ENCODE results near the gene ATOH7.
"Not testable (repeated sequence)": the region's sequence is repeated elsewhere in the genome, so short reads cannot be mapped to it uniquely, and the experiment has no call there.

The ATOH7 gene

DNA sequence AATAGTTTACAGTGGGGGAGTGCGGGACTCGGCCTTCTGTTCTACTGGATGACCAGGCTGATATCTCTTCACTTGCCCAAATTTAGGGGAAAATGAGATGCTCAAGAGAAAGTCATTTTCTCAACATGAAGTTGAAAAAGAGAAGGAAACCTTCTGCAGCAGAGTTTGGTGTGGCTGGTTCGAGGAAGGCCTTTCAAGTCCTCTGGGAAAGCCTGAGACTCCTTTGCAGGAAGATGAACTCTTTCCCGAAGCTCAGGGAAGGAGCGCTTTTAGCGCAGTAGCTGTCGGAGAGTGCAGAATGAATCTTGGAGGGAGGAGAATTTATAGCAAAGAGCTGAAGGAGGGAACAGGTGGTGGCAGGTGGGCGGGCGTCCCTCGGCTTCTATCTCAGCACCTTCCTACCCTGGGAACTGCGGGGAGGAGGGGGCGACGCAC is at the start of gene ATOH7:
Gene ATOH7 (minus strand): TSS at position 297 of the 435 bp plus-strand sequence. CDS start 436 bp downstream, outside the sequence.
- no peak for DNase-seq (ENCODE audit: low read depth)

DNA sequence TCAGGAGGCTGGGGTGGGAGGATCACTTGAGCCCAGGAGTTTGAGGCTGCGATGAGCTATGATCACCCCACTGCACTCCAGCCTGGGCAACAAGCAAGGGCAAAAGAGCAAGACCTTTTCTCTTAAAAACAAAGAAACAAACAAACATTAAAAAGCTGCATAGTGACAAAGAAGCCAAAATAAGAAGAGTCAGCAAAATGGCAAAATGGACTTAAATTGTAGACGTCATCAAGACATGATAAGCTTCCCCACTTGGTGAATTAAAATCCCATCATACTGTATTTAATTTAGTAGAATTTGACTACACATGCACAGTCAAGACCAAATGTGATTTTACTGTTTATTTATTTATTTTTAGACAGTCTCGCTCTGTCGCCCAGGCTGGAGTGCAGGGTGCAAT is 48.8 kb upstream of the ATOH7 start:
- no peak for DNase-seq (ENCODE audit: low read depth)

DNA sequence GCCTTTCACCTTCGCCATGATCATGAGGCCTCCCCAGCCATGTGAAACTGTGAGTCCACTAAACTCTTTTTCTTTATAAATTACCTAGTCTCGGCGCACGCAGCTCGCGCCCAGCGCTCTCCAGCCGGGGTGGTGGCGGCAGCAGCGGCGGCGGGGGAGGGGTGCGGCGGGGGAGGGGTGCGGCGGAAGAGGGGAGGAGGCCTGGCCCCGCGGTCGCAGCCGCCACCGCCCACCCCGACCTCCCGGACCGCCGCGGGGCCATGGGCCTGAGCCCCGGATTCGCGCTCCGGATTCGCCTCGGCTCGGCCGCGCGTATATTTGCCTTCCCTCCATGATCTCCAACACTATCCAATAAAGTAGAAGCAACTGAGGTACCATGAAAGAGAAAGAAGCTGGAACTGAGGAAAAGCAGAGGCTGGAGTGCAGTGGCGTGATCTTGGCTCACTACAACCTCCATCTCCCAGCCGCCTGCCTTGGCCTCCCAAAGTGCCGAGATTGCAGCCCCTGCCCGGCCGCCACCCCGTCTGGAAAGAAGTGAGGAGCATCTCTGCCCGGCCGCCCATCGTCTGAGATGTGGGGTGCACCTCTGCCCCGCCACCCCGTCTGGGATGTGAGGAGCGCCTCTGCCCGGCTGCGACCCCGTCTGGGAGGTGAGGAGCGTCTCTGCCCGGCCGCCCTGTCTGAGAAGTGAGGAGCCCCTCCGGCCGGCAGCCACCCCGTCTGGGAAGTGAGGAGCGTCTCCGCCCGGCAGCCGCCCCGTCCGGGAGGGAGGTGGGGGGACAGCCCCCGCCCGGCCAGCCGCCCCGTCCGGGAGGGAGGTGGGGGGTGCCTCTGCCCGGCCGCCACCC is 47.2 kb upstream of the ATOH7 start:
- DNase-seq (ENCODE audit: low read depth), result not testable (repeated sequence)

DNA sequence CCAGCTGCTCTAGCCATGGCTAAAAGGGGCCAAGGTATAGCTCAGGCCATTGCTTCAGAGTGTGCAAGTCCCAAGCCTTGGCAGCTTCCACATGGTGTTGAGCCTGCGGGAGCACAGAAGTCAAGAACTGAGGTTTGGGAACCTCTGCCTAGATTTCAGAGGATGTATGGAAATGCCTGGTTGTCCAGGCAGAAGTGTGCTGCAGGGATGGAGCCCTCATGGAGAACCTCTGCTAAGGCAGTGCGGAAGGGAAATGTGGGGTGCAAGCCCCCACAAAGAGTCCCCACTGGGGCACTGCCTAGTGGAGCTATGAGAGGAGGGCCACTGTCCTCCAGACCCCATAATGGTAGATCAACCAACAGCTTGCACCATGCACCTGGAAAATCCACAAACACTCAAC is 45.9 kb upstream of the ATOH7 start:
- not testable (repeated sequence) for DNase-seq (ENCODE audit: low read depth)

DNA sequence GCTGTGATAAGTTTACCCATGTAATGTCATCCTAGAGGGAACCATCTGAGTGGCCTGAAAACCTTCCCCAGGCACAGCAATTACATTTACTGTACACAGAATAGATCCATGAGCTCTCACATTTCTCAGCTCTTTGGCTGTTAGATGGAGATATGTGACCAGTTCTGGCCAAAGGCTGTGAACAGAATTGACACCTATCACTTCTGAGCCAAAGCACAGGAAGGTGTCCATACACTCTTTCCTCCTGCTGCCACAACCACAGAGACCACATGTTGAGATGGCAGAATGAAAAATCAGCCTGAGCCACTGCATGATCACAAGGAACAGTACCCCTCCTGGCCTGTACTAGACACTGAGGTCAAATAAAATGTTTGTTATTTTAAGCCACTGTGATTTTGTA is 44.3 kb upstream of the ATOH7 start:
- no peak for DNase-seq (ENCODE audit: low read depth)

DNA sequence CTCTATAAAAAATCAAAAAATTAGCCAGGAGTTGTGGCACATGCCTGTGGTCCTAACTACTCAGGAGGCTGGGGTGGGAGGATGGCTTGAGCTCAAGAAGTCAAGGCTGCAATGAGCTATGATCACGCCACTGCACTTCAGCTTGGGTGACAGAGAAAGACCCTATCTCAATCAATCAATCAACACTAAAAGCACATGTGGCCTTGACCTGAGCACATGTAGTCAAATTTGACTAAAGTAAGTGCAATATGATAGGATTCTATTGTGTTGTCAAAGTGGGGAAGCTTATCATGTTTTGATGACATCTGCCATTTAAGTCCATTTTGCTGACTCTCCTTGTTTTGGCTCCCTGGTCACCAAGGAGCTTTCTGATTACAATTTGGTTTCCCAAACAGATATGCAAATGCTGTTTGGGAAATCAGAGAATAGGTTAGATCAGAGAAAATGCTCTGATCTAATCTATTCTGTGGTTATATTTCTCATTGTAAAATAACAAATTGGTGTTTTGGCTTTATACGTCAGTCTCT is 43.8 kb upstream of the ATOH7 start:
- DNase-seq (ENCODE audit: low read depth), result no peak

DNA sequence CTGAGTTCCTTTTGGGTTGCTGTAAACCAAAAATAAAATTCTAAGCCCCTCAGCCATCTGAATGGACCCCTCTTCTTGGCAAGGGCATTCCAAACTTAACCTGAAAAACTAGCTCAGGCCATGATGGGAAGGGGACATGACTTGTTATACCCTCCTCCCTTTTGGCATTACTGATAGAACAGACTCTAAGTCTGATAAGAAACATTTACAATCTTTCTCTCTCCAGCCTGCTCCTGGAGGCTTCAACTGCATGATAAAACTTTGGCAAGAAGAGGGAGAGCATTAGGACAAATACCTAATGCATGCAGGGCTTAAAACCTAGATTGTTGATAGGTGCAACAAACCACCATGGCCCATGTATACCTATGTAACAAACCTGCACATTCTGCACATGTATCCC is 40.9 kb upstream of the ATOH7 start:
- DNase-seq (ENCODE audit: low read depth), result no peak

DNA sequence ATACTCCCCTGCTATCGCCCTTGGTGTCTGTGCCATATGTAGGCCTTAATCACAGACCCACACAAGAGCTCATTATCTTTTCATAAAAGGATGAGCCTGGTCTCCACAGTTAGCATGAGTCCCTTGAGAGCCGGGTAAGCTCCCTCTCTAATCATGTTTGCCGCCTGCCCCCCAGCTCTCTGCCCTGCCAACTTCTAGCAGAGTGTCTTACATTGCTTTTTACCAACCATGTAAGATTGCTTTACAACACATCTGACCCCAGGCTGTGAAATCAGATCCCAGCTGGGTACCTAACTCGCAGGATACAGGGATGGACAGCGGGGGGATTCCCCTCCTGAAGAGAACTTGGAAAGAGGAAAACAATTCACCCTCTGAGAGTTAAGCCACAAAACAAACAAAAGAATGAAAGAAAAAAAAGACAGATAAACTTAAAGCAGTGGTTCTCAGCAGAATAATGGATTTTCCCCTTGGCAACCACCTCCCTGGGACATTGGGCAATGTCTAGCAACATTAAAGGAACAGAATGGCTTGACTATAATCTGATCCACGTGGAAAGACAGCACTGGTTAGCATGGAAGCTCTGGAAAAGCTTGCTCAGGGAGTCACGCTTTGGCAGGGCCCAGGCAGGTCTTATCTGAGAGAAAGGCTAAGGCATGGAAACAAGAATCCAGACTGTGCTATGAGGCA is 39.4 kb upstream of the ATOH7 start:
- no peak for DNase-seq (ENCODE audit: low read depth)

DNA sequence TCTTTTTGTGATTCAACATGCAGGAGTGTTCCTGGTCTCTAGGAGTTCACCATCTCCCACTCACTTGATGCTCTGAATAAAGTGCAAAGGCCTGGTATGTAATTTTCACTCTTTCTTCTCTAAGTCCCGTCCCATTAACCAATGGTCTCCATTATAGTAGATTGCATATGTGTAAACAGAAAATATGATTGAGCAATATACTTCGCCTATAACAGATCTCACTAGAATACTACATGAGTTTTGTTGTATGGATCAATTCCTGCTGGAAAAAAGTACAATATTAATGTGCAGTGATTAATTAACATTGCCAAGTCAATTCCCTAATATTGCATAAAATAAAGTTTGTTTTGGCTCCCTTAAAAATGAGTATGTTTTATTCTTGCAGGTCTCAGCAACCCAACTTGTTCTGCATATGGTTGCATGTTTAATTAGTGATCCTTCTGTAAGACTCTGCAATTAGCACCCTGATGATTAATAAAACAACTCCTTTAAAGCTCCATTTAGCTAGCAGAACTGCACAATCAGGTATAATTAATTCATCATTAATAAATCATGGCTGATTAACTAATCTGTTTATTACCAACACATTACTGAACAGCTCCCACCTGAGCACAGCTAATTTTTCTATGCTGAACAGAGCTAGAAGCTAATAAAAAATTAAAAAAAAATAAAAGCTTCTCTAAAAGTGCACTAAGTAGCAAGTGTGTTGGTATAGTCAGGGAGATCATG is 37.8 kb upstream of the ATOH7 start:
- no peak for DNase-seq (ENCODE audit: low read depth)

DNA sequence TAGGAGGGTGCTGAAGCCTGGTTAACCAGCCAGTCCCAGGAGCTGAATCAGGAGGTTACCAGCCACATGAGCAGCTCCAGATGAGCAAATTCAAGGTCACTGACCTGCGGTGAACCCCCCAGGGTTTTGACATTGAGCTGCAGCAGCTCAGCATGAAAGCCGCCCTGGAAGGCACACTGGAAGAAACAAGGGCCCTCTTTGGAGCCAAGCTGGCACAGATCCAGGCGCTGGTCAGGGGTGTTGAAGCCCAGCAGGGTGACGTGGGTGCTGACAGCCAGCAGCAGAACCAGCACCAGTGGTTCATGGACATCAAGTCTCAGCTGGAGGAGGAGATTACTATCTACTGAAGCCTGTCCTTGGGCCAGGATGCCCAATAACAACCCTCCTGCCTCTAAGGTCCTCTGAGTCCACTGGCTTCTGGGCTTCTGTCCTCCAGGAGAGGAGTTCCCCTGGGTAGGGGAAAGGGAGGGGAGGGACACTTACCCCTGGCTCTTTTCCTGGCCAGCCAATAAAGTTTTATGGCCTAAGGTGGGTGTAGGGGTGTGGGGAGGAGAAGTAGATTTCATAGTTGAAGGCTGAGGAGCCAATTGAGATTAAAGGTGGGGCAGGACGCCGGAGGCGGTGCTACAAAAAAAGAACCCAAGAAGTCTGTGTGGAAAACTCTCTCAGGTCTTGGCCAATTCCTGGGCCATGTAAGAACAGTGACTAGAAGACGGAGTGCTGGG is 29.4 kb upstream of the ATOH7 start:
- no peak for DNase-seq (ENCODE audit: low read depth)

DNA sequence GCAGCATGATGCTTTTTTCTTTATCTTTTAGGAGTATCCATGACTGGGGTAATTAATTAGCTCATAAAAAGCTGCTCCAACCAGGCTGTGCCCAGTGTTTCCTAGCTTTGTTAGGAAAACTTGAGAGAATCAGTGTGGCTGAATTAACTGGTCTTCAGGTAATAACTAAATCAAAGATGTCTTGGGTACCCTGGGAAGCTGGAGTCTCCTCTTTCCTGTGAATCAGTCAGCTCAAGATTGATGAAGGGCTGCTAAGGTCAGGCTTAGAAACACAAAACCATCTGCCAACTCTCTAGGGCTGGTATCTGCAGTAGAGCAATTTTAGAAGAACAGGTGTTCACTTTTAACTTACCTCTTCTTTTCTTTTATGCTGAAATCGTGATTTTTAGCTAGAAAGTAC is 21.4 kb upstream of the ATOH7 start:
- DNase-seq (ENCODE audit: low read depth), result no peak

DNA sequence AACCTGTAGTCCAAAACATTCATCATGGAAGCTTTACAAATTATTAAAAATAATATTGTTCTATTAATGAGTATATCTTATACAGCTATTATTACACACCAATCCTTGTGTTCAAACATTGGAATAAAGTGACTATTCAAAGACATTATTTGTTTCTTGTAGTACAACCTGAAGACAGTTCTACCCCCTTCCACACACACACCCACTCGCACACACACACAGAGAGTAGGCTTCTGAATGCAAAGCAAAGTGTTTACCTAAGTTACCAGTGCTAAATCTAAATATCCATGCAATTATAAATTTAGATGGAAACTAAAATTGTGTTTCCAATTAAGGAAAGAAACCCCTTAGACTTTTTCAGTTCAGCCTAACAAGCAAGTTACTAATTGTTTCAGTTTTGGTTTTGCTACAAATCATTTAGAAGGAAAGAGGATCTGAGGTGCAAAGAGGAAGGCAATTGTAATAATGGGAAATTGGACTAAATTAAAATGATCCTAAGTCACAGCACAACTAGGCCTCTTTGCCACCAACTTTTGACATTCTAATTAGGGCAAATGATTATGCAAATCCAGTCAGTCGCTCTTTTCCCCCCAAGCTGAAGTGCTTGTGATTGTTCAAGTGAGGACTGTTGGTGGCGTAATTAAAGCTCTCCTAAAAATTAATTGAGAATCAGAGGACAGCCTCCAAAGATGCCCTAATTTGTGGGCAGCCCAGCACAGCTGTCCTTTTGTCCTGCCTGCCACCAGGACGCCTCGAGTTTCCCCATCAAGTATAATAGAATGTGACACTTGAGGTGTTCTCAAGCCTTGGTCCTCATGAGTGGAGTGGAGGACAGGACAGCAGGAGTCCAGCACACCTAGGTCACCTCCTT is 19.9 kb upstream of the ATOH7 start:
- no peak for DNase-seq (ENCODE audit: low read depth)

DNA sequence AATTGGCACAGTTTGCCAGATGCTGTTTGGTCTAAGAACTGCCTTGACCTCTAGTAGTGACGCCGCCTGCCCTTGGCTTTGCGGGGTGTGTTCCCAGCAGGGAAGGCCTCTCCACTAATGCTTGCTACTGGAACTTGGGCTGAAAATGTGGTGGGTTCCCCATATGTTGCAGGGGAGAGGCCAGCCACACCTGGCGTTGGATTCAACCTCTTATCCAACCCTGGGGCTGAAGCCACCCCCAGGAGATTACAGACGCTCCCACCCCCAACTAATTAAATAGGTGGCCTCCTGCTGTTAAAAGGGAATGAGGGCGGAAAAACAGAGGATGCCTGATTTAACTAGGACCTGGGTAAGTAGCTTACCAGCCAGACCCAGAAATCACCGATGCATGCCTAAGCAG is 19.2 kb upstream of the ATOH7 start:
- no peak for DNase-seq (ENCODE audit: low read depth)

DNA sequence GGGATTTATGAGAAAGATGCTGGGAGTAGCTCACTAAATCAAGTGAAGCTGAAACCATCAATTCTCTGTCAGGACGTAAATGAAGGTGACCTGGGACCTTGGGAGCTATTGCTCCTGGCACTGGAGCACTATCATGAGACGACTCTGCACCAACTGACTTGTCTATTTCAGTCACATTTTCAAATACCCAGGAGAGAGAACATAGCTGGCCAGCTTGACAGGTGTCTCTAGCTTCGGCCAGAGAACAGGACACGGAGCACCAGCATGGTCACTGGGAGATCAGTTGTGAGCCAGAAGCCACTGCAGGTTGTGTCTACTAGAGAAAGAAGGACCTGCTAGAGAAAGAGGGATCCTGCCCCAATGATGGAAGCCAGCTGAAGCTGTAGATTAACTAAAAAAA is 17.4 kb upstream of the ATOH7 start:
- no peak for DNase-seq (ENCODE audit: low read depth)

DNA sequence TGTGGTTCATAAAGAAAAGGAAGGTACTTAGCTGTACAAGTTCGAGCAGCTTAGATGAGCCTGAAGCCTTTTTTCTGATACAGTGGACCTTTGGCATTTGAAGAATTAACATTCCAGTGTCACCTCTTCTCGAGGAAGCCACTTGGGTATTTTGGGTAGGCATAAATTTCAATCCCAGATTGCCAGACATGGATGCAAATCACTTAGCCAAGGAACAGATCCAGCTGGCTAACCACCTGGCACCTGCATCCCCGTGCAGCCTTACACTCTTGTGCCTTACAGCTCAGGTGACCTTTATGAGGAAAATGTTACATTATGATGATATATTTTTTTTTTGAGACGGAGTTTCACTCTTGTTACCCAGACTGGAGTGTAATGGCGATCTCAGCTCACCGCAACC is 16.0 kb upstream of the ATOH7 start:
- no peak for DNase-seq (ENCODE audit: low read depth)

DNA sequence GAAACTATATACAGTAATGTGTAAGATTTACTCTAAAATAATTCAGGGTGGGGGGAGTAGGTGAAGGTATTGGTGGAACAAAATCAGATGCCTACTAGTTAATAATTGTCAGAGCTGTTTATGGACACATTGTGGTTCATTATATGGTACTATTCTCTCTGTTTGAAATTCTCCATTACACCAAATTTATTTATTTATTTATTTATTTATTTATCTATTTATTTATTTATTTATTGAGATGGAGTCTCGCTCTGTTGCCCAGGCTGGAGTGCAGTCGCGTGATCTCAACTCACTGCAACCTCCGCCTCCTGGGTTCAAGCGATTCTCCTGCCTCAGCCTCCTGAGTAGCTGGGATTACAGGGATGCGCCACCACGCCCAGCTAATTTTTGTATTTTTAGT is 14.5 kb upstream of the ATOH7 start:
- not testable (repeated sequence) for DNase-seq (ENCODE audit: low read depth)

DNA sequence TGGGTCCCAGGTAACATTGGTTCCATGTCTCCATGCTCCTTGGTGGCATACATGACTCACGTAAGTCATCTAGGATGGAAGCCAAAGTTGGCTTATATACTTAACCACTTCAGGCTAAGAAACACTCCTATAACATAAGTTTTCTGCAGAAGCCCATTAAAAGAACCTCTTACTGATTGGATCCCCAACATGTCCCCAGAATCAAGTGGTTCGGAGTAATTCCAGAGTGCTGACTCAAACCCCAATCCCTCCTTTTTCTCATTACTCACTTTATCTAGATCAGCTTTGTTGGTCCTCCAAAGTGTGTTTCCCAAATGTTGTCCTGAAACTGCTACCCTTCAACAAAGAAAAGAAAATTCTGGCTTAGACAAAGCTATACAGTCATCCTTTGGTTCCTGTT is 10.1 kb upstream of the ATOH7 start:
- no peak for DNase-seq (ENCODE audit: low read depth)

DNA sequence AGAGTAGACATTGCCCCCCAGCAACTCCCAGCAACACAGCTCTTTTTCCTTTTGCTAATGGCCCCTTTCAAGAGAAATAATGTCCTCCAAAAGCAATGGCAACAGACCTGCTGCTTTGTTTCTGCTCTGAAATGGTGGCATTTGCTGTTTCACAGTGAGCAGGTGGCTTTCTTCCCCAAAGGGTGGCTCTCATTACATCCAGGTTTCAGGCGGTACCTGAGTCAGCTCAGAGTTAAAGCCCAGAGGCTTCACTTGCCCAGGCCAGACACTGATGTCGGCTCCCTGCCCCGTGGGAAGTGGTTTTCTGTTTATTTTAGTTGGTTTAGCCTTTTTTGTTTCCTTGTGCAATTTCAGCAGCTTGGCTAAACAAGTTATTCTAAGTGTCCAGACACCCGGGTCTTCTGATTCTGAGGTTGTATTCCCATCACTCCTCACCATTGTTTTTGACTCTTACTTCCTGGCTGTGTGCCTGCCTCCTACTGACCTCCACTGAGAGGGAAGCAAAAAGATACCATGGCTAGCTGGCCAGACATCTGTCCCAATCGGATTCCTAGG is 7.8 kb upstream of the ATOH7 start:
- DNase-seq (ENCODE audit: low read depth), result peak; percentile 13

DNA sequence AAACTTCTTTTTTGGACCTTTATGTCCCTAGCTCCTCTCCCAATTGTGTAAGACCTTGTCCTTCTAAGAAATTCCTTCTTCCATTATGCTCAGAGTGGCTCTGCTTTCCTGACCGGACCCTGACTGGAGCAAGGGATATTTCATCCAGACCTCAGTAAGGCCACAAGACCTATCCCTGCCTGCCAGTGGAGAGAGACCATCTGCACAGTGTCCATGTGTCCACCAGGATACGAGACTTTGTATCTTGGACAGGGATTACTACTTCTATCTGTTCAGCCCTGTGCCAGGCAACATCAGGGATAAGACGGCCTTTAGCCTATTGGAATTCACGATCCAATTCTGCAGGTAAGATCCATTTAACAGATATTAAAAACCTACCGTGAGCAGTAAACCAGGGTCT is 7.2 kb upstream of the ATOH7 start:
- DNase-seq (ENCODE audit: low read depth), result no peak

DNA sequence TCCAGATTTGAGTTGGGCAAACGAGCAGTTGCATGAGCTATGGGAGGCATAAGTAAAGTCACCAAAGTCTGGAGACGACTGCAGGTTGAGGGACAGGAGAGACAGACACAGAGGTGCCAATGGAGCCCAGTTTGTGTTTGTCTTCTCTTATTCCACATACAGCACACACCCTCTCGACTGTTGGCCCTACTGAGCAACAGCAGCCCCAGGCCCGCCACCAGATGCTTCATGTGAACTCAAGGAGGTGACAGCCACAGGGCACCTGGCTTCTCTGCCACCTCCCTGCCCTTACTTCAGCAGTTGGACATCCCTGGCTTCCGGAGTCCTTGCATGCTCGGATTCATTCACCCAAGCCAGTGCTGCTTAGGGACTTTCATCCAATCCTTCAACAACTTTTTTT is 6.5 kb upstream of the ATOH7 start:
- DNase-seq (ENCODE audit: low read depth), result no peak

DNA sequence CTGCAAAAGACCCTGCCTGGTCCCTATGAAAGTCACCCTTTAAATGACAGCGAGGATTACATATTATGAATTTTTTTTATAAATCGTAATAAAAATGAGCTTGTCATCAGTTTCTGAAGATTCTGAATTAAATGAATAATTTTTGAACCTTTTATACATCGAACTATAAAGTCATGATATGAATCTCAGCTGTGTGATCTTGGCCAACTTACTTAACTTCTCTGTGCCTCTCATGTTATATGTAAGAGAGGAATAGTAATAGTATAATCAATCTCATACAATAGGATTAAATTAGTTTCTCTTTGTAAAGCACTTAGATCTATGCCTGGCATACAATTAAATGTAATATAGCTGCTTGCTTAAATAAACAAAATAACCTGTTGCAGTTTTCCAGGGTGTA is 5.3 kb upstream of the ATOH7 start:
- no peak for DNase-seq (ENCODE audit: low read depth)

Measured in ELR (cell line).